Measurements from ENCODE around the gene RAD51B.
"Not testable (repeated sequence)": the region's sequence is repeated elsewhere in the genome, so short reads cannot be mapped to it uniquely, and the experiment has no call there.

Gene RAD51B

DNA sequence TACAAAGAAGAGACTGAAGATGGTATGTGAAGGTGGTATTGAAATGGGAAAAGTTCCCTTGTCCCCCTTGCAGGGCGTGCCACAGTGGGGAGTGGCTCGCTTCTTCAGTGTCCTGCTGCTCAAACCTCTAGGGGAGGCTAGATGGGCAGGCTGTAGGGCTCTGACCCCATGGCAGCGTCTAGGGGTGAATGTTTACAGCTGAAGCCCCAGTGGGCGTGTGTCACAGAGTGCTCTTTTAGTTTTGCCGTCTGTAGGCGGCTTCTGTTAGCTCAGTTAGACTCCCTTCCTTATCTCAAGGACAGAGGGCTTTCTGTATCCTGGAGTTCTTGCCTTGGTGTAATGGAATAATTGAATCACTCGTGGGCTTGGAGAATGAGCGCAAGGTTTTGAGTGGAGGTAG, 266.2 kb downstream of the RAD51B start:
- no peak for DNase-seq

- DNase-seq: no peak
Observed at GRCh38 chr14:68088451-68088854, 268.9 kb downstream of the RAD51B start.

GRCh38 chr14:68089146-68089731, 269.7 kb downstream of the RAD51B start:
- DNase-seq: no peak

DNA sequence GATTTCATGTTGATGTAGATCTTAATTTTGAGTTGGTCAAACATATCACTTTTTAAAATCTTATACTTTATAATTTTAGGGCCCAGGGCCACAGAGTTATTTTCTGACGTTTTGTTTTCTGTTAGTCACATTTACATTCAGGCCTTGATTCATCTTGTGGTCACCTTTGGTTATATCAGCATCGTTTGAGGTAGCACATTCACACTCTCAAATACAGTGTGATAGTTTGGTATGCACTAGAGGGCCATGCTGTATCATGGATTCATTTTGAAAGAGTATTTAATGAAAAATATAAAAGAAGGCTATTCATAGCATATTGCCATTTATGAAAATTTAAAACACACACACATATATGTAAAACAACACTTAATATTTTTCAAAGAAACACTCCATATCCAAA, 274.6 kb downstream of the RAD51B start:
- DNase-seq: no peak

- DNase-seq: no peak
Observed at GRCh38 chr14:68094752-68095151, 275.2 kb downstream of the RAD51B start.

GRCh38 chr14:68097727-68098126, 278.1 kb downstream of the RAD51B start:
- no peak for DNase-seq

DNA sequence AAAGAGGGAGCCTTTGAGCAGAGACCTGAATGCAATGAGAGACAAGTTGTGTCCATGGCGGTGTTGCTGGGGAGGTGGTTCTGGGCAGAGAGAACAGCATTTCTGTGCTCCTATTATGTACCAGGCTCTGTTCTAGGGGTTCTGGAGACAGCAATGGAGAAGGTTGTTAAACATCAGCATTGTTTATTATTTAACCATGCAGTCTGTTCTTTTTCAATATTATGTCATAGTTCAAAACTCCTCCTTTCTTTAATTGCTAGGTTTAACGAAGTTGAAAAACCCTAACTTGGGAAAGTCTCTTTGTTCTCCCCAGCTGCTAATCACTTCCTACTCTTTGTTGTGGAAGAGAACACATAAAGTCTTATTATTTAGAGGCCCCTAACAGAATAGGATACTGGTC, 279.3 kb downstream of the RAD51B start:
- DNase-seq: no peak

GRCh38 chr14:68099495-68100045, 280.0 kb downstream of the RAD51B start:
- no peak for DNase-seq

DNA sequence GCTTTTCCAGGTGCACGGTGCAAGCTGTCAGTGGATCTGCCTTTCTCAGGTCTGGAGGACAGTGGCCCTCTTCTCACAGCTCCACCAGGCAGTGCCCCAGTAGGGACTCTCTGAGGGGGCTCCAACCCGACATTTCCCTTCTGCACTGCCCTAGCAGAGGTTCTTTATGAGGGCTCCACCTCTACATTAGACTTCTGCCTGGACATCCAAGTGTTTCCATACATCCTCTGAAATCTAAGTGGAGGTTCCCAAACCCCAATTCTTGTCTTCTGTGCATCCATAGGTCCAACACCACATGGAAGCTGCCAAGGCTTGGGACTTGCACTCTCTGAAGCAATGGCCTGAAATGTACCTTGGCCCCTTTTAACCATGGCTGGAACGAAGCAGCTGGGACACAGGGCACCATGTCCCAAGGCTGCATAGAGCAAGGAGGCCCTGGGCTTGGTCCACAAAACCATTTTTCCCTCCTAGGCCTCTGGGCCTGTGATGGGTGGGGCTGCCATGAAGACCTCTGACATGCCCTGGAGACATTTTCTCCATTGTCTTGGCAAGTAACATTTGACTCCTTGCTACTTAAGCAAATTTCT, 282.2 kb downstream of the RAD51B start:
- not testable (repeated sequence) for DNase-seq

DNA sequence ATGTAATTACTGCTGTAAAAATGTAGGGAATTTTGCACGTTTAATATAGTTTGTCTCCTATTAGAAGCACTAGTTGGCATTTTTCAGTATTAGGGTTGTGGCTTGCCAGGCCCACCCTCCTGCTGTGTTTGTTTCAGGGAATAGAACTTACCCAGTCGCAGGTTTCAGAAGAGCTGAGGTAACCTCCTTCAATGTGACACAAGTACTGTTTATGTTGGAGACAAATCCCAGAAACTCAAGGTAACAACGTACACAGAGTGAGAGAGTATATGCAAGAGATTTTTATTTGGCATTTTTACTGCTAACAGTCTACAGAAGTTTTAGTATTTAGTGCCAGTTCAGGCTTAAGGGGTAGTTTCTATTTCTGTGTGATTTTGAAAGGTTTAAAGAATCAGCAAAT, 284.3 kb downstream of the RAD51B start:
- DNase-seq: no peak

GRCh38 chr14:68104518-68104917, 284.9 kb downstream of the RAD51B start:
- no peak for DNase-seq

DNA sequence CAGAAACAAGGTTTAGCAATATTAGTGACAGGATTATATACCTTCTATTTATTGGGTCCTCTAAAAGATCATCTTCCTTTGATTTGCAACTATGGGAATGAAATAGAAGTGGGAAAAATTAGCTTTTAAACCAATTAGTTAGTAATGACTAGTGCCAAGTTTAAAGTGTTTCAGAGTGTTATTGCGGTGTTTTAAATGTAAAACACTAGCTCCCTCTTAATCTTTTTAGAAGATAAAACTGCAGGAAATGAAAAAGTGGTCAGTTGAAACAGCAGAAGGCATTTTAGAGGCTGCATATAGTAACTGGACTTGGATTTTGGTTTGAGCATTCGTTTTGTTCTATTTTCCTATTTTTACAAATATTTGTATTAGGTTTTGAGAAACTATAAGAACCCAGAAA, 286.2 kb downstream of the RAD51B start:
- no peak for DNase-seq

GRCh38 chr14:68106456-68106855, 286.9 kb downstream of the RAD51B start:
- no peak for DNase-seq

GRCh38 chr14:68106905-68107304, 287.3 kb downstream of the RAD51B start:
- DNase-seq: no peak

GRCh38 chr14:68109132-68109900, 289.7 kb downstream of the RAD51B start:
- DNase-seq: no peak

- no peak for DNase-seq
Observed at GRCh38 chr14:68111097-68111852, 291.7 kb downstream of the RAD51B start.

DNA sequence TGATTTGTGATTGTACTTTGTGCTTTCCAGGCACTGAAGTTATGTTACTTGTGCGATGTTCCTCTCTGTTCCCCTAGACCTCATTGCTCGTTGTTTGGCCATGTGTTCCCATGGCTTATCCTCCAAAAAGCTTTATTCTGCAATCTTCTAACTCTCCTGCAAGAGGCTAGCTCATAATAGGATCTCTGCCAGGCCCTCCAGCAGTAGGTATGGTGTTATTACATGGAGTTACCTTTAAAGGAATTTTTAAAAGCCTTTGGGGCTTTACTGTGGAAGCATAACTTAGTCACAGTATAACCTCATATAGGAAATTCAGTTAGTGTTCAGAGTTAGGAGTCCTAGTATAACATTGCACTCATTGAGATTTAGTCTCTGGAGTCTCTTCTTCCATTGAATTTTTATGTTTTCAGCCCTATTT, 292.3 kb downstream of the RAD51B start:
- no peak for DNase-seq

- DNase-seq: no peak
Observed at GRCh38 chr14:68112442-68112841, 292.9 kb downstream of the RAD51B start.

GRCh38 chr14:68113343-68113930, 293.9 kb downstream of the RAD51B start:
- no peak for DNase-seq

DNA sequence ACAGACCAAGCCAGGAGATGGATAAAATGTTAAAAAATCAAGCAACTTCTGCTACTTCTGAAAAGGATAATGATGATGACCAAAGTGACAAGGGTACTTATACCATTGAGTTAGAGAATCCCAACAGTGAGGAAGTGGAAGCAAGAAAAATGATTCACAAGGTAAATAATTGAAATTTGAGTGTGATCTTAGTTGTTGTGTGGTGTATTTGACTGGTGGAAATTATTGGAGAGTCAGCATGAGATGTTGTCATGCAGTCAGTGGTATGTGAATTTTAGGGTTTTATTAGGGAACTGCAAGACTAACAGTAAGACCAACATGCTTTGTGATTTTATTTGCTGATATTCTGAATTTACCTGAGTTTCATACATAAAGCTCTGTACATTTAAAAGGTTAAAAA, 296.4 kb downstream of the RAD51B start:
- DNase-seq: not testable (repeated sequence)

GRCh38 chr14:68122651-68123050, 303.1 kb downstream of the RAD51B start:
- DNase-seq: no peak

- no peak for DNase-seq
Observed at GRCh38 chr14:68124050-68124449, 304.5 kb downstream of the RAD51B start.
